Nephron (organoid): ENCODE data around the gene CNTNAP5.
"Not testable (repeated sequence)": the region's sequence is repeated elsewhere in the genome, so short reads cannot be mapped to it uniquely, and the experiment has no call there.

Source experiments
- H3K27ac Mint-ChIP-seq, 3 experiments: 2 replicates each; pipeline ENCODE4 v1.8.0; 2020; ENCODE audit warnings: mixed read lengths in 3 of 3, mild to moderate bottlenecking in 2 of 3, moderate library complexity in 1 of 3
- H3K27me3 Mint-ChIP-seq: 2 replicates; pipeline ENCODE4 v1.8.0; 2021; ENCODE audit warnings: low read depth, mild to moderate bottlenecking, moderate library complexity, mixed read lengths
- H3K36me3 Mint-ChIP-seq: 2 replicates; pipeline ENCODE4 v1.8.0; 2020; ENCODE audit warnings: low read depth, mixed read lengths
- H3K4me1 Mint-ChIP-seq: 2 replicates; pipeline ENCODE4 v1.8.0; 2020; ENCODE audit warnings: mixed read lengths
- H3K4me3 Mint-ChIP-seq, 3 experiments: 2 replicates each; pipeline ENCODE4 v1.8.0; 2020; ENCODE audit warnings: mild to moderate bottlenecking in 3 of 3, mixed read lengths in 3 of 3, moderate library complexity in 2 of 3
- H3K9me3 Mint-ChIP-seq: 2 replicates; pipeline ENCODE4 v1.8.0; 2020; ENCODE audit warnings: mixed read lengths
- CTCF ChIP-seq, 3 experiments: fragments of 200-600 bp; sonication (generic); IDR thresholded peaks; one replicate each; pipeline ENCODE4 v1.5.0; 2021; ENCODE audit warnings: antibody characterized with exemption in 3 of 3; ENCODE audit not compliant: unreplicated experiment in 3 of 3

Gene CNTNAP5

GRCh38 chr2:124395961-124396360, 370.9 kb downstream of the CNTNAP5 start:
- Mint-ChIP-seq H3K9me3 (no peaks in the 10 kb centered on the region), H3K36me3 (no peaks in the 10 kb centered on the region), H3K27ac (no peak overlapping the region), H3K27me3 (no peaks in the 10 kb centered on the region), H3K4me1 (no peaks in the 10 kb centered on the region), H3K4me3 (no peak overlapping the region)
- TF ChIP-seq CTCF (IDR thresholded peaks at IDR 0.05; ENCODE audit: unreplicated experiment in 3 of 3), result no peak

- TF ChIP-seq CTCF (IDR thresholded peaks at IDR 0.05; ENCODE audit: unreplicated experiment in 3 of 3), result no peak
- no peaks in the 10 kb centered on the region for H3K4me1 Mint-ChIP-seq
- peaks cover under 1% of the 10 kb centered on the region for H3K9me3 Mint-ChIP-seq
- H3K4me3 Mint-ChIP-seq, result no peak overlapping the region
- H3K27me3 Mint-ChIP-seq, result no peaks in the 10 kb centered on the region
- H3K27ac Mint-ChIP-seq, result no peak overlapping the region
- no peaks in the 10 kb centered on the region for H3K36me3 Mint-ChIP-seq
These were observed 377.2 kb downstream of the CNTNAP5 start for GRCh38 chr2:124402274-124402673.

GRCh38 chr2:124407836-124408534, 382.9 kb downstream of the CNTNAP5 start:
- not testable (repeated sequence) for H3K27ac Mint-ChIP-seq, H3K4me1 Mint-ChIP-seq, H3K36me3 Mint-ChIP-seq, H3K9me3 Mint-ChIP-seq, H3K27me3 Mint-ChIP-seq, H3K4me3 Mint-ChIP-seq

GRCh38 chr2:124424074-124424473, 399.0 kb downstream of the CNTNAP5 start:
- H3K27me3 Mint-ChIP-seq, result peaks cover 3% of the 10 kb centered on the region

GRCh38 chr2:124426122-124426521, 401.0 kb downstream of the CNTNAP5 start:
- no peaks in the 10 kb centered on the region for H3K9me3 Mint-ChIP-seq
- no peaks in the 10 kb centered on the region for H3K36me3 Mint-ChIP-seq
- no peak for TF ChIP-seq CTCF (IDR thresholded peaks at IDR 0.05; ENCODE audit: unreplicated experiment in 3 of 3)
- no peaks in the 10 kb centered on the region for H3K4me1 Mint-ChIP-seq
- H3K27me3 Mint-ChIP-seq, result peaks cover 10% of the 10 kb centered on the region
- no peak overlapping the region for H3K4me3 Mint-ChIP-seq
- H3K27ac Mint-ChIP-seq, result no peak overlapping the region

More at GRCh38 chr2:124424074-124424473, 399.0 kb downstream of the CNTNAP5 start:
- H3K36me3 Mint-ChIP-seq, result no peaks in the 10 kb centered on the region
- TF ChIP-seq CTCF (IDR thresholded peaks at IDR 0.05; ENCODE audit: unreplicated experiment in 3 of 3), result no peak
- H3K4me3 Mint-ChIP-seq, result no peak overlapping the region
- H3K9me3 Mint-ChIP-seq, result no peaks in the 10 kb centered on the region
- no peaks in the 10 kb centered on the region for H3K4me1 Mint-ChIP-seq
- no peak overlapping the region for H3K27ac Mint-ChIP-seq

GRCh38 chr2:124426625-124427024, 401.5 kb downstream of the CNTNAP5 start:
- no peak for TF ChIP-seq CTCF (IDR thresholded peaks at IDR 0.05; ENCODE audit: unreplicated experiment in 3 of 3)
- no peaks in the 10 kb centered on the region for H3K36me3 Mint-ChIP-seq
- H3K9me3 Mint-ChIP-seq, result no peaks in the 10 kb centered on the region
- H3K27ac Mint-ChIP-seq, result no peak overlapping the region
- peaks cover 10% of the 10 kb centered on the region for H3K27me3 Mint-ChIP-seq
- no peaks in the 10 kb centered on the region for H3K4me1 Mint-ChIP-seq
- H3K4me3 Mint-ChIP-seq, result no peak overlapping the region
